Gastrocnemius medialis (tissue), 4 donors: ENCODE results near the gene KDM5C.

Source experiments
- POLR2A ChIP-seq, 2 donors: fragments of 450-650 bp; IDR thresholded peaks; one replicate each; pipeline ENCODE4 v1.6.1; 2017; ENCODE audit warnings: antibody characterized with exemption in 2 of 2, mild to moderate bottlenecking in 2 of 2, moderate library complexity in 2 of 2
- TF ChIP-seq, protein P1 (sequence below), 5 experiments: fragments of 450-650 bp in 3 of 5; fragments of 200-600 bp in 2 of 5; sonication (generic) in 2 of 5; IDR thresholded peaks in 4 of 5; conservative IDR thresholded peaks in 1 of 5; 1 replicate in 4 of 5; 2 replicates in 1 of 5; pipeline ENCODE4 v1.5.1; 2016 to 2019; ENCODE audit warnings: antibody characterized with exemption in 5 of 5, mild to moderate bottlenecking in 3 of 5, moderate library complexity in 3 of 5

DNA sequence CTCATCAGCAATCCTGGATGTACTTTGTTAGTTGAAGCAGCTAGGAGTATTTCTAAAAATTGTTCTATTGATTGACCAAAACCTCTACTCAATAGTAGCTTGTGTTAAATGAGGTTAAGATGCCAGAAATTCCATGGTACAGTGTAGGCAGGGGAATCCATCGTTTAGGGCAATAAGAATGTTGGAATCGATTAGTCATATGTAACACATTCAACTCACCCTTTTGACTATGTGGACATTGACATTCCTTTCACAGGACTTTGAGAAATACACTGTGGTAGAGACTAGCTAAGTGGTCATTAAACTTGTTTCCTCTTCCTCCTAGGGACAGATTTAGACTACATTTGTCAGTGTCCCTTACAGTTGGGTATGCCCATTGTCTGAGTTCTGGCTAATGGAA, 40.2 kb downstream of the KDM5C start:
- TF ChIP-seq, protein P1, sequence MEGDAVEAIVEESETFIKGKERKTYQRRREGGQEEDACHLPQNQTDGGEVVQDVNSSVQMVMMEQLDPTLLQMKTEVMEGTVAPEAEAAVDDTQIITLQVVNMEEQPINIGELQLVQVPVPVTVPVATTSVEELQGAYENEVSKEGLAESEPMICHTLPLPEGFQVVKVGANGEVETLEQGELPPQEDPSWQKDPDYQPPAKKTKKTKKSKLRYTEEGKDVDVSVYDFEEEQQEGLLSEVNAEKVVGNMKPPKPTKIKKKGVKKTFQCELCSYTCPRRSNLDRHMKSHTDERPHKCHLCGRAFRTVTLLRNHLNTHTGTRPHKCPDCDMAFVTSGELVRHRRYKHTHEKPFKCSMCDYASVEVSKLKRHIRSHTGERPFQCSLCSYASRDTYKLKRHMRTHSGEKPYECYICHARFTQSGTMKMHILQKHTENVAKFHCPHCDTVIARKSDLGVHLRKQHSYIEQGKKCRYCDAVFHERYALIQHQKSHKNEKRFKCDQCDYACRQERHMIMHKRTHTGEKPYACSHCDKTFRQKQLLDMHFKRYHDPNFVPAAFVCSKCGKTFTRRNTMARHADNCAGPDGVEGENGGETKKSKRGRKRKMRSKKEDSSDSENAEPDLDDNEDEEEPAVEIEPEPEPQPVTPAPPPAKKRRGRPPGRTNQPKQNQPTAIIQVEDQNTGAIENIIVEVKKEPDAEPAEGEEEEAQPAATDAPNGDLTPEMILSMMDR (IDR thresholded peaks at IDR 0.05 in 4 of 5, conservative IDR thresholded peaks at IDR 0.05 in 1 of 5): no peak
- no peak for TF ChIP-seq POLR2A (IDR thresholded peaks at IDR 0.05)
